Liver (tissue), 9 donors: ENCODE data around the gene DPP6. TPM values are rescaled to one million over a fixed set of nuclear protein-coding genes. Genes with fewer than 3 reads are reported as not detected.

ENCODE experiments used
- DNase-seq: peaks from one replicate; pipeline ENCODE4 v3.0.0-alpha.2; 2017; ENCODE audit warnings: low spot score
- H3K27ac ChIP-seq, 2 donors: one replicate each; pipeline ENCODE4 v1.7.0; 2013; ENCODE audit warnings: inconsistent platforms in 2 of 2, low read length in 2 of 2, control low read depth in 1 of 2, low read depth in 1 of 2, mild to moderate bottlenecking in 1 of 2
- H3K27me3 ChIP-seq, 4 donors: one replicate each; pipeline versions ENCODE4 v1.6.1 to v1.7.0; 2013; ENCODE audit warnings: low read length in 3 of 4, inconsistent platforms in 1 of 4, mild to moderate bottlenecking in 1 of 4, moderate library complexity in 1 of 4; ENCODE audit not compliant: control insufficient read depth in 4 of 4, insufficient read depth in 4 of 4
- H3K36me3 ChIP-seq, 4 donors: one replicate each; pipeline versions ENCODE4 v1.6.1 to v1.7.0; 2013; ENCODE audit warnings: low read length in 3 of 4, mild to moderate bottlenecking in 3 of 4, low read depth in 1 of 4, moderate library complexity in 1 of 4; ENCODE audit not compliant: control insufficient read depth in 4 of 4, insufficient read depth in 3 of 4
- H3K4me1 ChIP-seq, 4 donors: one replicate each; pipeline versions ENCODE4 v1.6.1 to v1.7.0; 2013; ENCODE audit warnings: low read length in 3 of 4, mild to moderate bottlenecking in 3 of 4, moderate library complexity in 1 of 4; ENCODE audit not compliant: control insufficient read depth in 4 of 4, insufficient read depth in 4 of 4
- H3K4me3 ChIP-seq, 3 donors: one replicate each; pipeline versions ENCODE4 v1.6.1 to v1.7.0; 2013; ENCODE audit warnings: low read length in 3 of 3, control low read depth in 1 of 3, low read depth in 1 of 3, mild to moderate bottlenecking in 1 of 3
- H3K9ac ChIP-seq, 2 donors: one replicate each; pipeline ENCODE4 v1.7.0; 2013; ENCODE audit warnings: low read length in 2 of 2, mild to moderate bottlenecking in 2 of 2, moderate library complexity in 2 of 2, control low read depth in 1 of 2, low read depth in 1 of 2
- H3K9me3 ChIP-seq, 4 donors: one replicate each; pipeline versions ENCODE4 v1.6.1 to v1.7.0; 2013; ENCODE audit warnings: low read length in 3 of 4; ENCODE audit not compliant: control insufficient read depth in 4 of 4
- EGR1 ChIP-seq, 2 donors: IDR thresholded peaks; 2 replicates each; pipeline ENCODE4 v1.6.1; 2016 to 2018; ENCODE audit warnings: antibody characterized with exemption in 2 of 2, low read depth in 2 of 2
- FOXA1 ChIP-seq: IDR thresholded peaks from 2 replicates; pipeline ENCODE4 v1.6.1; 2016; ENCODE audit warnings: antibody characterized with exemption
- FOXA2 ChIP-seq: IDR thresholded peaks from 2 replicates; pipeline ENCODE4 v1.6.1; 2016; ENCODE audit warnings: antibody characterized with exemption
- GABPA ChIP-seq, 2 donors: IDR thresholded peaks in 1 of 2; conservative IDR thresholded peaks in 1 of 2; 2 replicates each; pipeline ENCODE4 v1.6.1; 2016; ENCODE audit warnings: antibody characterized with exemption in 2 of 2, mild to moderate bottlenecking in 1 of 2, moderate library complexity in 1 of 2
- HNF4A ChIP-seq, 2 donors: conservative IDR thresholded peaks; 2 replicates each; pipeline ENCODE4 v1.6.1; 2016; ENCODE audit warnings: antibody characterized with exemption in 2 of 2, mild to moderate bottlenecking in 2 of 2
- HNF4G ChIP-seq: IDR thresholded peaks from 2 replicates; pipeline ENCODE4 v1.6.1; 2016; ENCODE audit warnings: antibody characterized with exemption
- JUND ChIP-seq, 2 donors: IDR thresholded peaks; 2 replicates each; pipeline ENCODE4 v1.6.1; 2016; ENCODE audit warnings: antibody characterized with exemption in 2 of 2
- MAX ChIP-seq: IDR thresholded peaks from 2 replicates; pipeline ENCODE4 v1.6.1; 2016; ENCODE audit warnings: antibody characterized with exemption
- NR2F2 ChIP-seq: IDR thresholded peaks from 2 replicates; pipeline ENCODE4 v1.6.1; 2016; ENCODE audit warnings: antibody characterized with exemption
- RAD21 ChIP-seq, 2 donors: IDR thresholded peaks; 2 replicates each; pipeline ENCODE4 v1.6.1; 2016; ENCODE audit warnings: antibody characterized with exemption in 2 of 2, mild to moderate bottlenecking in 2 of 2
- RXRA ChIP-seq, 2 donors: IDR thresholded peaks; 2 replicates each; pipeline ENCODE4 v1.6.1; 2017 to 2018; ENCODE audit warnings: antibody characterized with exemption in 2 of 2, mild to moderate bottlenecking in 1 of 2
- SP1 ChIP-seq: IDR thresholded peaks from 2 replicates; pipeline ENCODE4 v1.6.1; 2018; ENCODE audit warnings: antibody characterized with exemption, mild to moderate bottlenecking
- TAF1 ChIP-seq: conservative IDR thresholded peaks from 2 replicates; pipeline ENCODE4 v1.6.1; 2016; ENCODE audit warnings: antibody characterized with exemption, mild to moderate bottlenecking
- YY1 ChIP-seq: IDR thresholded peaks from 2 replicates; pipeline ENCODE4 v1.6.1; 2016; ENCODE audit warnings: antibody characterized with exemption, mild to moderate bottlenecking
- WGBS: extraction: QIAGEN DNeasy Blood & Tissue Kit; methylation state at CpG from one replicate; pipeline ENCODE4 v1.1.7; 2013; 5-methylcytosine and 5-hydroxymethylcytosine counted together
- polyA plus RNA-seq, 2 donors: library from polyadenylated mRNA; stranded (reverse) in 1 of 2; unstranded in 1 of 2; fragments of 200-250 nt in 1 of 2; fragments of >200 nt in 1 of 2; fragmentation: Nextera tagmentation in 1 of 2; extraction: Ambion mirVana in 1 of 2; gene quantifications; one replicate each; pipeline versions ENCODE4 v1.2.1 to v1.2.3, GENCODE V29; 2013 to 2015
- total RNA-seq, 2 donors: library from RNA; depleted of rRNA; stranded (reverse); fragments of >200 nt; gene quantifications; one replicate each; pipeline ENCODE4 v1.2.3, GENCODE V29; 2014
- TF ChIP-seq, protein P1 (sequence below): IDR thresholded peaks from 2 replicates; pipeline ENCODE4 v1.6.1; 2016; ENCODE audit warnings: antibody characterized with exemption
- TF ChIP-seq, protein P2 (sequence below): IDR thresholded peaks from 2 replicates; pipeline ENCODE4 v1.6.1; 2016; ENCODE audit warnings: antibody characterized with exemption
- TF ChIP-seq, protein P3 (sequence below): fragments of 150-350 bp; IDR thresholded peaks from 2 replicates; pipeline ENCODE4 v1.5.1; 2017; ENCODE audit warnings: improper control_type of control experiment, low read depth, low read length; ENCODE audit not compliant: missing input control
- TF ChIP-seq, protein P4 (sequence below): IDR thresholded peaks from 2 replicates; pipeline ENCODE4 v1.6.1; 2016; ENCODE audit warnings: antibody characterized with exemption, mild to moderate bottlenecking
- donor health status: healthy.
- donor health status: healthy.
- donor health status: healthy.
- donor health status: healthy.
- donor health status: healthy.

Gene DPP6
- total and polyA plus RNA-seq, 4 donors = 0.01 TPM; not detected in 3

GRCh38 chr7:154324196-154324595 lies 272.0 kb downstream of the DPP6 start:
- Histone ChIP-seq H3K36me3 (no peaks in the 10 kb centered on the region), H3K4me1 (no peaks in the 10 kb centered on the region), H3K27ac (no peak overlapping the region), H3K4me3 (no peak overlapping the region), H3K9ac (no peak overlapping the region), H3K27me3 (no peaks in the 10 kb centered on the region), H3K9me3 (no peaks in the 10 kb centered on the region)
- DNase-seq = no peak
- TF ChIP-seq YY1 (no peak), EGR1 (IDR thresholded peaks at IDR 0.05; ENCODE audit: low read depth in 2 of 2) (no peak), RXRA (IDR thresholded peaks at IDR 0.05) (no peak), FOXA1 (no peak), HNF4A (conservative IDR thresholded peaks at IDR 0.05) (no peak)
- TF ChIP-seq, protein P1, sequence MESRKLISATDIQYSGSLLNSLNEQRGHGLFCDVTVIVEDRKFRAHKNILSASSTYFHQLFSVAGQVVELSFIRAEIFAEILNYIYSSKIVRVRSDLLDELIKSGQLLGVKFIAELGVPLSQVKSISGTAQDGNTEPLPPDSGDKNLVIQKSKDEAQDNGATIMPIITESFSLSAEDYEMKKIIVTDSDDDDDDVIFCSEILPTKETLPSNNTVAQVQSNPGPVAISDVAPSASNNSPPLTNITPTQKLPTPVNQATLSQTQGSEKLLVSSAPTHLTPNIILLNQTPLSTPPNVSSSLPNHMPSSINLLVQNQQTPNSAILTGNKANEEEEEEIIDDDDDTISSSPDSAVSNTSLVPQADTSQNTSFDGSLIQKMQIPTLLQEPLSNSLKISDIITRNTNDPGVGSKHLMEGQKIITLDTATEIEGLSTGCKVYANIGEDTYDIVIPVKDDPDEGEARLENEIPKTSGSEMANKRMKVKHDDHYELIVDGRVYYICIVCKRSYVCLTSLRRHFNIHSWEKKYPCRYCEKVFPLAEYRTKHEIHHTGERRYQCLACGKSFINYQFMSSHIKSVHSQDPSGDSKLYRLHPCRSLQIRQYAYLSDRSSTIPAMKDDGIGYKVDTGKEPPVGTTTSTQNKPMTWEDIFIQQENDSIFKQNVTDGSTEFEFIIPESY = no peak
- WGBS = 84% methylated on average over 9 of the region's 9 CpGs

DNA sequence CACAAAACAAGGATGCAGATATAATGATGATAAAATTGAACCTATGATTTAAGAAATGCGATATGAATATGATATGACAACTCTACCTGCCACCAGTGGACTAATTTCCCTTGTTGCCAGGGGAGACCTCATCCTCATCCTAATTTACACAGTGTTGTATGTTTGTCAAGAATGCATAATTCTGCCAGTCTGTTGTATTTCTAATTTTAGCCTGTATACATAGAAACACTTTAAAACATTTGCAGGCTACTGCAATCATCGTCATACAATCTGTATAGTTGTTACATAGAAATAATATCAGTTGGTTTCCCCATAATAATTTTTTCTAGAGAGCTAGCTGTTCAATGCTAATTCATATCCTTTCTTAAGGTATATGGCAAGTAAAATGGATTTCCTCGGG lies 274.2 kb downstream of the DPP6 start:
- DNase-seq = no peak
- H3K27ac ChIP-seq = no peak overlapping the region
- no peaks in the 10 kb centered on the region for H3K4me1 ChIP-seq
- WGBS = 68% methylated on average over 3 of the region's 3 CpGs
- no peaks in the 10 kb centered on the region for H3K36me3 ChIP-seq
- no peak overlapping the region for H3K4me3 ChIP-seq
- no peaks in the 10 kb centered on the region for H3K27me3 ChIP-seq
- no peak overlapping the region for H3K9ac ChIP-seq
- H3K9me3 ChIP-seq = no peaks in the 10 kb centered on the region
- TF ChIP-seq, protein P1 = no peak
- TF ChIP-seq RXRA (IDR thresholded peaks at IDR 0.05) (no peak), MAX (no peak), JUND (IDR thresholded peaks at IDR 0.05) (no peak), HNF4G (no peak), NR2F2 (no peak), FOXA2 (no peak), FOXA1 (no peak), RAD21 (IDR thresholded peaks at IDR 0.05) (no peak), TAF1 (no peak), SP1 (no peak), HNF4A (conservative IDR thresholded peaks at IDR 0.05) (no peak), EGR1 (IDR thresholded peaks at IDR 0.05; ENCODE audit: low read depth in 2 of 2) (no peak), GABPA (IDR thresholded peaks at IDR 0.05 in 1 of 2, conservative IDR thresholded peaks at IDR 0.05 in 1 of 2) (no peak), YY1 (no peak)
- TF ChIP-seq, protein P2, sequence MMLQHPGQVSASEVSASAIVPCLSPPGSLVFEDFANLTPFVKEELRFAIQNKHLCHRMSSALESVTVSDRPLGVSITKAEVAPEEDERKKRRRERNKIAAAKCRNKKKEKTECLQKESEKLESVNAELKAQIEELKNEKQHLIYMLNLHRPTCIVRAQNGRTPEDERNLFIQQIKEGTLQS = no peak
- TF ChIP-seq, protein P3, sequence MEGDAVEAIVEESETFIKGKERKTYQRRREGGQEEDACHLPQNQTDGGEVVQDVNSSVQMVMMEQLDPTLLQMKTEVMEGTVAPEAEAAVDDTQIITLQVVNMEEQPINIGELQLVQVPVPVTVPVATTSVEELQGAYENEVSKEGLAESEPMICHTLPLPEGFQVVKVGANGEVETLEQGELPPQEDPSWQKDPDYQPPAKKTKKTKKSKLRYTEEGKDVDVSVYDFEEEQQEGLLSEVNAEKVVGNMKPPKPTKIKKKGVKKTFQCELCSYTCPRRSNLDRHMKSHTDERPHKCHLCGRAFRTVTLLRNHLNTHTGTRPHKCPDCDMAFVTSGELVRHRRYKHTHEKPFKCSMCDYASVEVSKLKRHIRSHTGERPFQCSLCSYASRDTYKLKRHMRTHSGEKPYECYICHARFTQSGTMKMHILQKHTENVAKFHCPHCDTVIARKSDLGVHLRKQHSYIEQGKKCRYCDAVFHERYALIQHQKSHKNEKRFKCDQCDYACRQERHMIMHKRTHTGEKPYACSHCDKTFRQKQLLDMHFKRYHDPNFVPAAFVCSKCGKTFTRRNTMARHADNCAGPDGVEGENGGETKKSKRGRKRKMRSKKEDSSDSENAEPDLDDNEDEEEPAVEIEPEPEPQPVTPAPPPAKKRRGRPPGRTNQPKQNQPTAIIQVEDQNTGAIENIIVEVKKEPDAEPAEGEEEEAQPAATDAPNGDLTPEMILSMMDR = no peak
- TF ChIP-seq, protein P4, sequence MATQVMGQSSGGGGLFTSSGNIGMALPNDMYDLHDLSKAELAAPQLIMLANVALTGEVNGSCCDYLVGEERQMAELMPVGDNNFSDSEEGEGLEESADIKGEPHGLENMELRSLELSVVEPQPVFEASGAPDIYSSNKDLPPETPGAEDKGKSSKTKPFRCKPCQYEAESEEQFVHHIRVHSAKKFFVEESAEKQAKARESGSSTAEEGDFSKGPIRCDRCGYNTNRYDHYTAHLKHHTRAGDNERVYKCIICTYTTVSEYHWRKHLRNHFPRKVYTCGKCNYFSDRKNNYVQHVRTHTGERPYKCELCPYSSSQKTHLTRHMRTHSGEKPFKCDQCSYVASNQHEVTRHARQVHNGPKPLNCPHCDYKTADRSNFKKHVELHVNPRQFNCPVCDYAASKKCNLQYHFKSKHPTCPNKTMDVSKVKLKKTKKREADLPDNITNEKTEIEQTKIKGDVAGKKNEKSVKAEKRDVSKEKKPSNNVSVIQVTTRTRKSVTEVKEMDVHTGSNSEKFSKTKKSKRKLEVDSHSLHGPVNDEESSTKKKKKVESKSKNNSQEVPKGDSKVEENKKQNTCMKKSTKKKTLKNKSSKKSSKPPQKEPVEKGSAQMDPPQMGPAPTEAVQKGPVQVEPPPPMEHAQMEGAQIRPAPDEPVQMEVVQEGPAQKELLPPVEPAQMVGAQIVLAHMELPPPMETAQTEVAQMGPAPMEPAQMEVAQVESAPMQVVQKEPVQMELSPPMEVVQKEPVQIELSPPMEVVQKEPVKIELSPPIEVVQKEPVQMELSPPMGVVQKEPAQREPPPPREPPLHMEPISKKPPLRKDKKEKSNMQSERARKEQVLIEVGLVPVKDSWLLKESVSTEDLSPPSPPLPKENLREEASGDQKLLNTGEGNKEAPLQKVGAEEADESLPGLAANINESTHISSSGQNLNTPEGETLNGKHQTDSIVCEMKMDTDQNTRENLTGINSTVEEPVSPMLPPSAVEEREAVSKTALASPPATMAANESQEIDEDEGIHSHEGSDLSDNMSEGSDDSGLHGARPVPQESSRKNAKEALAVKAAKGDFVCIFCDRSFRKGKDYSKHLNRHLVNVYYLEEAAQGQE = no peak
